HG02970 (cell line): ENCODE measurements around the gene CACNA1B.

Source experiments
- ATAC-seq: cut with Tn5 transposase; IDR thresholded peaks from one replicate; pipeline ENCODE4 v1.9.1; 2021; ENCODE audit warnings: mild to moderate bottlenecking, moderate library complexity, moderate number of reproducible peaks; ENCODE audit not compliant: unreplicated experiment, low FRiP score

The CACNA1B gene

DNA sequence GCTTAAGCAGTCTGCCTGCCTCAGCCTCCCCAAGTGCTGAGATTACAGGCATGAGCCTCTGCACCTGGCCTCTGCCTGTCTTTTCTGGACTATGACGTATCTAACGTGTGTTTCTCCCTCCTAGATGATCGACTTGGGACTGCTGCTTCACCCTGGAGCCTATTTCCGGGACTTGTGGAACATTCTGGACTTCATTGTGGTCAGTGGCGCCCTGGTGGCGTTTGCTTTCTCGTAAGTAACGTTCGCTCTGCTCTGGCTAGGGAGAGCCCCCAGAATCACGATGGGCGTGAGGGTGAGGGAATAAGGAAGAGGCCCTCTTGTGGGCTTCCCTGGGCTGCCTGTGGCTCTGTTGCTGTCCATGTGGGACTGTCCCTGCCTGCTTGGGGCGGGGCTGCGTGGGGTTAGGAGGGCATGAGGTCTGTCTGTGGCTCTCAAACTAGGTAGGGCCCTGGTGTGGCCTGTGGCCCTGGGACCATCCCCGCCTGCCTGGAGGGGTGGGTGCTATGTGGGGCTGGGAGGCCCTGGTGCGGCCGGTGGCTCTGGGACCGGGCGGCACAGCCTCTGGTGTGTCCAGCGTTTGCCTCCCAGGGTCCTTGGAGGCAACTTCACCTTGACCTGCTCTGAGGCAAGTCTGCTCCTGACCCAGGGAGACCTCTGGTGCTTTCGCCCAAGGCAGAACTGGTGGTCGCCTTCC, 171.7 kb downstream of the CACNA1B start:
- no peak for ATAC-seq

DNA sequence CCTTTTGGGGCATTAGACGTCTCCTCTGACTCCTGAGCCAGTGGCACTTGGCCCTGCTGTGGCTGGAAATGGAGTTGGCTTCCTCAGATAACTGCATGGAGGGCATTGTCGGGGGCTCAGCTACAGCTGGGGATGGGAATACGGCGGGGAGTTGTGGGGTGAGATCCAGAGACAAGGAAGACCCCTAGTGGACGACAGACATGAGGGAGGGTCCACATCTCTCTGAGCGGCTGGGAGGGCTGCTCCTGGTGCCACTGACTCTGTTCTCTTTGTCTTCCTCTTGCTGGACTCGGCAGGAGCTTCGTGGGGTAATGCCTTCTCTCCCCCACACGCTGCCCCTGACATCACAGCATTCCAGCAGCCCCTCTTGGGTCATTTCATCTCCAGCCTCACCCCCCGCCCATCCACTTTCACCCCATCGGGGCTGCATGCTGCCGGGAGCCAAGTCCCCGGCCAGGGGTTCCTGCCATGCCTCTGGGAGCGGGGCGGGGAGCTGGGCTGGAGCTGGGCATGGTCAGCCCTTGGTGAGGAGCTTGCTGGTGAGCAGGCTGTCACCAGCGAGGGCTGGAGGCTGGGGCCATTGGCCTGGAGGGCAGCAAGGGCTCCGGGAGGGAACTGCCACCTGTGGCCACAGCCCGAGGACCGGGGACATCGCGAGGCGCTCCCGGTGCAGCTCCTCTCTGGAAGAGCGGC, 172.3 kb downstream of the CACNA1B start:
- ATAC-seq, result no peak

DNA sequence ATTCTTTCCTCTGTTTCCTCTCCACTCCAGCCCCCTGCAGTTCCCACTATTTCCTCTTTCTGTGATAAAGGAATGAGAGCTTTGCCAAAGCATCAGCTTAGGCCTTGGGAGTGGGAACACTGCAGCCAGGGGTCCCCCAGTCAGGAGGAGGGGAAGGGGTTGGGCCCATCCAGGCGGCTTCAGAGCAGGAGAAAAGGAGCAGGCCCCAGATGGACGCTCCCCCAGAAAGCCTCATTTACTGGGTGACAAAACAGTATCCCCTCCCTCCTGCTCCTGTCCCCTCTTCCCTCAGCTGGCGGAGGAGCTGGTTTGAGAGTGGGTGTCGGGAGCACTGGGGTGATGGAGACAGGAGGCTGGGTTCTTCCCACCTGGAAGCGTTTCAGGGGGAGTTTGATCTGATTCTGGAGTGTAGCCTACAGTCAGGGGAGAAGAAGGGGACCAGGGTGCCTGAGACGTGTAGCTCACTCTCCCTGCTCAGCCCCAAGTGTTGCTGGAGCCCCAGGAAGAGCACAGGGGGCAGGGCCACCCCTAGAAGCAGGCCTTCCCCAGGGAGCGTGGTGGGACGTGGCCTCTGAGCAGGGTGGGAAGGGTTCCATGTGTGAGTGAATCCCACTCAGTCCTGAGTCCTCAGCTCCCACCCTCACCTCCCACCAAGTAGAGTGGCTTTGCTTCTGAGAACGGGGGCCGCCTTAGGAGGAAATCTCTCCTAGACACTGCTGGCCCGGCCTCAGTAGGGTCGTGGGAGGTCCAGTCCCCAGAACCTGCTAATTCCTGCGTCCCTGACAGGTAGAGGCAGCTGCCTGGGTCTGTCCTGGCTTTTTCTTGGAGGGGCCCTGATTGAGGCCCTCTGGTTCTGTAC, 173.1 kb downstream of the CACNA1B start:
- ATAC-seq, result no peak

DNA sequence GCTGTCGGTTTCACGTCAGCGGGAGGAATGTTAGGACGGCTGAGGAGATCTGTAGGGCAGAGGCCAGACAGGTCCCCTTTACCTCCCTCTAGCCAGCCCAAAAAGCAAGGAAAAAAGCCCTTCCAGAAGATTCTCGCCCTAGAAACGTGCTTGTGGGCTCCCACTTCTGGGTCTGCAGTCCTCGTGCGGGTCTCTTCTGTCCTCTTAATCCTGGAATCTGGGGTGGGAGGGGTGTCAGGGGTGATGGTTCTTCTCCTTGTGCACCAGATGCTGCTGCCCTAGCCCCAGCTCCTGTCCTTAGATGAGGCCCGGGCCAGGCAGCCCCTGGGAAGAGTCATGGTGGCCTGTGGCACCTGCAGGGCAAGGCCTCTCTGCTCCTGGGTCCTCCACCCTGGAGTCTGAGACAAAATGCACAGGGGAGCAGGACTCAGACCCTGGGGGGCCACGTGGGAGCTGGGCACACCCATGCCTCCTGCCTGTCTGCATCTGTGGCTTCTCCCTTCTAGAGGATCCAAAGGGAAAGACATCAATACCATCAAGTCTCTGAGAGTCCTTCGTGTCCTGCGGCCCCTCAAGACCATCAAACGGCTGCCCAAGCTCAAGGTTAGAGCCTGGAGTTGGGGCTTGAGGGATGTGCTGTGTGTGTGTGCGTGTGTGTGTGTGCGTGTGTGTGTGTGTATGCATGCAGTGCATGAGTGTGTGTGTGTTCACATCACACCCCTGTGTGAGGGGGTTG, 174.2 kb downstream of the CACNA1B start:
- no peak for ATAC-seq

DNA sequence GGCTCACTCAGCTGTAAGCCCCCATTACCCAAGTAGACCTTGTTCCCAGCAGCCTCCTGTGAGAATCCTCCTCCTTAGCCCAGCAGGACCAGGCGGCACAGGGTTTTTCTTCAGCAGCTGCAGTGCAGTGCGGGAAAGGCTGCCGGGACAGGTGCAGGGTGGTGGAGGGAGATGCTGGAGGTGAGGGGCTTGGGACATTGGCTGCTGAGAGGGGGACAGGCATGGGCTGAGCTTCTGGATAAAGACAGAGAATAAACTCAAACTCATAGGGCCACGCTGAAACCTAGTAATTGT, 174.7 kb downstream of the CACNA1B start:
- no peak for ATAC-seq

GRCh38 chr9:138052635-138053320, 175.2 kb downstream of the CACNA1B start:
- no peak for ATAC-seq

DNA sequence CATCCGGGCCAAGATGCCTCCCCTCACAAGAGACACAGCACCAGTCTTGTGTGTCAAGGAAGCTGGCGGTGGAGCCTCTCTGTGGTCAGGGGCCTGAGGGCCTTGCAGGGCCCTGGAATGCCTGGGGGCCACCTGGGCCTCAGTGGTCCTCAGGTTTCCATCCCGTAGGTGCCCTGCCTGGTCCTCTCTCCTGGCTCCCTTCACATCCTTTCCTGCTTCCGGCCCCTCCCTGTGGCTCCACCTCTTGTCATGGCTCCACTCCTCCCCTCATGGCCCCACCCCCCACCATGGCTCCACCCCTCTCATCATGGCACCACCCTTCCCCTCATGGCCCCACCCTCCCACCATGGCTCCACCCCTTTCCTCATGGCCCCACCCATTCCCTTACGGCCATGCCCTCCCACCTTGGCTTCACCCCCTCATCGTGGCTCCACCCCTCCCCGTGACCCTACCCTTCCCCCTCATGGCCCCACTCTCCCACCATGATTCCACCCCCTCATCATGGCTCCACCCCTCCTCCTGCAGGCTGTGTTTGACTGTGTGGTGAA, 175.8 kb downstream of the CACNA1B start:
- no peak for ATAC-seq

- ATAC-seq, result no peak
These were observed 176.6 kb downstream of the CACNA1B start for GRCh38 chr9:138053996-138054752.

DNA sequence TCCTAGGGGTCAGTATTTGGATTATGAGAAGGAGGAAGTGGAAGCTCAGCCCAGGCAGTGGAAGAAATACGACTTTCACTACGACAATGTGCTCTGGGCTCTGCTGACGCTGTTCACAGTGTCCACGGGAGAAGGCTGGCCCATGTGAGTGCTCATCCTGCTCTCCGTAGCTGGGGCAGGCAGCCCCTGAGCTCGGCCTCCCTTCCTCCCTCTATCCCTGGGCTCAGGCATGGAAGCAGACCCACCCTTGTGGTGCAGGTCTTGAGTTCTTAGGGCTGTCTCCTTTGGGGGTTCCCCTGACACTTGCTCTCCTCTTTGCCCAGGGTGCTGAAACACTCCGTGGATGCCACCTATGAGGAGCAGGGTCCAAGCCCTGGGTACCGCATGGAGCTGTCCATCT, 180.1 kb downstream of the CACNA1B start:
- ATAC-seq, result no peak

- ATAC-seq, result no peak
These were observed 180.6 kb downstream of the CACNA1B start for GRCh38 chr9:138058181-138058580.

DNA sequence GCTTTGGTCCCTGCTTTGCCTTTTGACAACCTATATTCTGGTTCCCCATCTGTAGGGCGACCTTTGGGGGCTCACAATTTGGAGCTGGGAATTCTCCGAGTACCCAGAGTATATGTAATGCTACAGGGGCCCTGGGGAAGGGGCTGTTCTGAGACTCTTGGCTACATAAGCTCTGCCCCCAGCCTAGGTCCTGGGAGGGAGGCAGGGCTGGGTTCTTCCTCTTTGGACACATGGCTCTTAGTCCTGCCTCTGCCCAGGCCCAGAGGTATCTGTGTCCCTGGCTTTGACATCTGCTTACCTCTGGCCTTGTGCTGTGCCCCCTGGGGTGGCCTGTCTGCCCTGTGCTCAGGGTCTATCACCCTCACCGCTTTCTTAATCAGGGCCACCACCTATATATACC, 181.6 kb downstream of the CACNA1B start:
- ATAC-seq, result no peak

- no peak for ATAC-seq
These were observed 182.8 kb downstream of the CACNA1B start for GRCh38 chr9:138060365-138060764.

DNA sequence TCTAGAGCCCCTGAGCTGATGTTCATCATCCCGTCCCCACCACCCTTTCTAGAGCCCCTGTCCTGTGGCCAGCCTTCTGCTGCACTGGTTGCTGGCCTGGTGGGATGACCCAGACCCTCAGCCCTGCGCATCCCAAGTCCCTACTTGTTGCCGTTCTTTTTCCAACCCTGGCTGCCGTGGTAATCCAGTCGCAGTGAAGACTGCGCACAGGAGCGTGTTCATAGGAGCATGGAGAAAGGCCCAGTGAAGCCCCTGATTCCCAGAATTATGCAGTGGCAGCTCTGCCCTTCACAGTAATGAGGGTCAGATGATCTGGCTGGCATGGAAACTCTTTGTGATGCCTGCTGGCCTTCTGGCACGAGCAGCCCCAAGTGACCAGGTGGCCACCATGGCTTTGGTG, 183.3 kb downstream of the CACNA1B start:
- no peak for ATAC-seq

GRCh38 chr9:138061631-138062030, 184.0 kb downstream of the CACNA1B start:
- no peak for ATAC-seq

GRCh38 chr9:138062196-138062595, 184.6 kb downstream of the CACNA1B start:
- ATAC-seq, result no peak

DNA sequence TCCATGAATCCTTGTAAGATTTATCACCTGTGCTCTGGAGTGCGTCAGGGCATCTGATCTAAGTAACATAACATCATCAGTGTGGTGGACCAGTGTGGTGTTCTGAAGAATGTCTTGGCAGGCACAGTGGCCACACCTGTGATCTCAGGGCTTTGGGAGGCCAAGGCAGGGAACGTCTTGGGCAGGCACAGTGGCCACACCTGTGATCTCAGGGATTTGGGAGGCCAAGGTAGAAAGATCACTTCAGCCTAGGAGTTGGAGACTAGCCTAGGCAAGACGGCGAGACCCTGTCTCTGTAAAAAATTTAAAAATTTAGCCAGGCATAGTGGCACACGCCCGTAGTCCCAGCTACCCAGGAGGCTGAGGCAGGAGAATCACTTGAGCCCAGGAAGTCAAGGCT, 185.5 kb downstream of the CACNA1B start:
- ATAC-seq, result no peak

- no peak for ATAC-seq
These were observed 186.2 kb downstream of the CACNA1B start for GRCh38 chr9:138063785-138064184.

DNA sequence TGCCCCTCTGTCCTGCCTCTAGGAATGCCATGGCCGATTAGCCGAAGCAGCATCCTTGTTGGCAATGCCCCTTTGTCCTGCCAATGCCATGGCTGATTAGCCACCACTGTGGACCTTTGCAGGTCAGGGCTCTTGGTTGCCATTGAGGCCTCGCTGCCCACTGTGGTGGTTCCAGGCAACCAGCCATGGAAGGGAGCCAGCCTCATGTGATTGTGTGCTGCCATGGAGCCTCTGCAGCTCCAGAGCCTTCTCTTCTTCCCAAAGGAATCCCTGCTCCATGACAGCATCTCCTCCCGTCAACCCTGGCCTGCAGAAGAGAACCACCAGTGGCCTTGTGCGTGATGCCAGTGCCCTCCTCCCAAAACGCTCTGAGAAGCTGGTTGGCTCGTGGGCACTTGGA, 187.0 kb downstream of the CACNA1B start:
- no peak for ATAC-seq

DNA sequence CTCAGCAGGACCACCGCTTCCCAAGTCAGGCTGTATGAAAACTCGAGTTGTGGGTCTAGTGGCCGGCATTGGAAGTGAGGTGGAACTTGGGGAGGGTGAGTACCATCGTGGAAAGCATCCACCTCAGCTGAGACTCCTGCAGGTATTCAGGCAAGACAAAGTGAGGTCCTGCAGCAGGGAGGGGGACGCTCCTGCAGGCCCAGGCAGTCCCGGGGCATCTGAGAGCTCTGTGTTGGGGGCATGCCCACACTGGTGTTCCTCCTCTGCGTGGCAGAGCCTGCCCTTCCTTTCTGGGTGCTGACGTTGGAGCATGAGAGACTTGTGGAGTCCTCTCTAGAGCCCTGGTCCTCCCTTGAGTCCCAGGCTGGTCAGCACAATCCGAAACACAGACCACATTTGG, 187.7 kb downstream of the CACNA1B start:
- no peak for ATAC-seq
